Measurements from ENCODE around the gene ALDH6A1.

The ALDH6A1 gene

GRCh38 chr14:74083784-74084276 is 423 bp downstream of the ALDH6A1 start:
- DNase-seq (ENCODE audit: insufficient read length) (no peak), FAIRE-seq (no peak)
- TF ChIP-seq POLR2AphosphoS5 (IDR thresholded peaks at IDR 0.05; ENCODE audit: low read depth, low read length) (no peak), POLR2A (IDR thresholded peaks at IDR 0.05; ENCODE audit: low read depth, low read length) (no peak), TAF1 (IDR thresholded peaks at IDR 0.05; ENCODE audit: borderline replicate concordance, low read depth, low read length) (no peak)

GRCh38 chr14:74083161-74083560 is 1.1 kb downstream of the ALDH6A1 start:
- TF ChIP-seq POLR2A (IDR thresholded peaks at IDR 0.05; ENCODE audit: low read depth, low read length) (no peak), TAF1 (IDR thresholded peaks at IDR 0.05; ENCODE audit: borderline replicate concordance, low read depth, low read length) (no peak), POLR2AphosphoS5 (IDR thresholded peaks at IDR 0.05; ENCODE audit: low read depth, low read length) (no peak)
- FAIRE-seq, result no peak
- DNase-seq (ENCODE audit: insufficient read length), result no peak

- DNase-seq (ENCODE audit: insufficient read length) (no peak), FAIRE-seq (no peak)
- TF ChIP-seq TAF1 (IDR thresholded peaks at IDR 0.05; ENCODE audit: borderline replicate concordance, low read depth, low read length) (no peak), POLR2AphosphoS5 (IDR thresholded peaks at IDR 0.05; ENCODE audit: low read depth, low read length) (no peak), POLR2A (IDR thresholded peaks at IDR 0.05; ENCODE audit: low read depth, low read length) (no peak)
Measured at GRCh38 chr14:74081491-74081890, 2.8 kb downstream of the ALDH6A1 start.

- DNase-seq (ENCODE audit: insufficient read length), result no peak
- TF ChIP-seq TAF1 (IDR thresholded peaks at IDR 0.05; ENCODE audit: borderline replicate concordance, low read depth, low read length) (no peak), POLR2A (IDR thresholded peaks at IDR 0.05; ENCODE audit: low read depth, low read length) (no peak), POLR2AphosphoS5 (IDR thresholded peaks at IDR 0.05; ENCODE audit: low read depth, low read length) (no peak)
- FAIRE-seq, result no peak
Measured at GRCh38 chr14:74080820-74081460, 3.3 kb downstream of the ALDH6A1 start.

GRCh38 chr14:74077401-74077800 is 6.9 kb downstream of the ALDH6A1 start:
- TF ChIP-seq POLR2AphosphoS5 (IDR thresholded peaks at IDR 0.05; ENCODE audit: low read depth, low read length), result no peak
- no peak for TF ChIP-seq TAF1 (IDR thresholded peaks at IDR 0.05; ENCODE audit: borderline replicate concordance, low read depth, low read length)
- TF ChIP-seq POLR2A (IDR thresholded peaks at IDR 0.05; ENCODE audit: low read depth, low read length), result no peak
- FAIRE-seq (no peak), DNase-seq (ENCODE audit: insufficient read length) (no peak)

- DNase-seq (ENCODE audit: insufficient read length), result no peak
- no peak for FAIRE-seq
- TF ChIP-seq POLR2A (IDR thresholded peaks at IDR 0.05; ENCODE audit: low read depth, low read length) (no peak), TAF1 (IDR thresholded peaks at IDR 0.05; ENCODE audit: borderline replicate concordance, low read depth, low read length) (no peak), POLR2AphosphoS5 (IDR thresholded peaks at IDR 0.05; ENCODE audit: low read depth, low read length) (no peak)
Measured at GRCh38 chr14:74065746-74066575, 18.3 kb downstream of the ALDH6A1 start.

GRCh38 chr14:74064883-74065282 is 19.4 kb downstream of the ALDH6A1 start:
- TF ChIP-seq TAF1 (IDR thresholded peaks at IDR 0.05; ENCODE audit: borderline replicate concordance, low read depth, low read length), result no peak
- no peak for TF ChIP-seq POLR2A (IDR thresholded peaks at IDR 0.05; ENCODE audit: low read depth, low read length)
- no peak for TF ChIP-seq POLR2AphosphoS5 (IDR thresholded peaks at IDR 0.05; ENCODE audit: low read depth, low read length)
- FAIRE-seq (no peak), DNase-seq (ENCODE audit: insufficient read length) (no peak)

- TF ChIP-seq POLR2AphosphoS5 (IDR thresholded peaks at IDR 0.05; ENCODE audit: low read depth, low read length), result no peak
- DNase-seq (ENCODE audit: insufficient read length) (no peak), FAIRE-seq (no peak)
Measured at GRCh38 chr14:74064426-74064825, 19.8 kb downstream of the ALDH6A1 start.

GRCh38 chr14:74062809-74063150 is 21.5 kb downstream of the ALDH6A1 start:
- DNase-seq (ENCODE audit: insufficient read length) (no peak), FAIRE-seq (no peak)
- TF ChIP-seq POLR2AphosphoS5 (IDR thresholded peaks at IDR 0.05; ENCODE audit: low read depth, low read length) (no peak), POLR2A (IDR thresholded peaks at IDR 0.05; ENCODE audit: low read depth, low read length) (no peak), TAF1 (IDR thresholded peaks at IDR 0.05; ENCODE audit: borderline replicate concordance, low read depth, low read length) (no peak)

- FAIRE-seq (no peak), DNase-seq (ENCODE audit: insufficient read length) (no peak)
- TF ChIP-seq POLR2AphosphoS5 (IDR thresholded peaks at IDR 0.05; ENCODE audit: low read depth, low read length), result no peak
- no peak for TF ChIP-seq TAF1 (IDR thresholded peaks at IDR 0.05; ENCODE audit: borderline replicate concordance, low read depth, low read length)
- TF ChIP-seq POLR2A (IDR thresholded peaks at IDR 0.05; ENCODE audit: low read depth, low read length), result no peak
Measured at GRCh38 chr14:74049876-74050495, 34.3 kb downstream of the ALDH6A1 start.

GRCh38 chr14:74048281-74048680 is 36.0 kb downstream of the ALDH6A1 start:
- FAIRE-seq (no peak), DNase-seq (ENCODE audit: insufficient read length) (no peak)
- TF ChIP-seq POLR2A (IDR thresholded peaks at IDR 0.05; ENCODE audit: low read depth, low read length) (no peak), POLR2AphosphoS5 (IDR thresholded peaks at IDR 0.05; ENCODE audit: low read depth, low read length) (no peak), TAF1 (IDR thresholded peaks at IDR 0.05; ENCODE audit: borderline replicate concordance, low read depth, low read length) (no peak)
